H1 (cell line): ENCODE measurements around the gene IZUMO4. TPM values are rescaled to one million over a fixed set of nuclear protein-coding genes. Genes with fewer than 3 reads are reported as not detected.

ENCODE experiments used
- CTCF ChIA-PET: fragments of 300-600 bp; sonication (Branson Sonifier 250); formaldehyde crosslinking; loops from one replicate; lab custom pipeline; 2021; ENCODE audit not compliant: partially characterized antibody; lab: Charles Lee
- POLR2A ChIA-PET: fragments of 300-600 bp; sonication (Branson Sonifier 250); formaldehyde crosslinking; loops from one replicate; lab custom pipeline; 2021; ENCODE audit warnings: inconsistent platforms; ENCODE audit not compliant: partially characterized antibody; lab: Charles Lee
- DNase-seq, 2 experiments: peaks; one replicate each; pipeline versions ENCODE4 v3.0.0 to v3.0.0-alpha.2; 2010 to 2022; ENCODE audit warnings: low spot score in 2 of 2, low read depth in 1 of 2, mixed read lengths in 1 of 2
- FAIRE-seq: peaks from 2 replicates; lab custom pipeline; 2011; peaks lifted over from hg19 to GRCh38; lab: Jason Lieb, UNC
- H2AFZ ChIP-seq: 2 replicates; pipeline ENCODE4 v1.8.1; 2012; ENCODE audit warnings: low read length, inconsistent platforms
- H2AK5ac ChIP-seq: 2 replicates; pipeline ENCODE4 v1.6.1; 2013; ENCODE audit warnings: low read depth, low read length
- H2BK120ac ChIP-seq: replicated peaks from 2 replicates; pipeline ENCODE3; 2013; ENCODE audit warnings: low read depth, low read length, inconsistent platforms
- H2BK12ac ChIP-seq: 2 replicates; pipeline ENCODE4 v1.6.1; 2013; ENCODE audit warnings: low read depth, low read length
- H2BK15ac ChIP-seq: 2 replicates; pipeline ENCODE4 v1.6.1; 2013; ENCODE audit warnings: low read length
- H2BK20ac ChIP-seq: 2 replicates; pipeline ENCODE4 v1.6.1; 2013; ENCODE audit warnings: low read length
- H2BK5ac ChIP-seq: 2 replicates; pipeline ENCODE4 v1.6.1; 2013; ENCODE audit warnings: low read depth, low read length
- H3K14ac ChIP-seq: 2 replicates; pipeline ENCODE4 v1.6.1; 2013; ENCODE audit warnings: inconsistent platforms; ENCODE audit not compliant: insufficient read length
- H3K18ac ChIP-seq: 2 replicates; pipeline ENCODE4 v1.6.1; 2013; ENCODE audit warnings: low read length; ENCODE audit errors: extremely low read depth
- H3K23ac ChIP-seq: 2 replicates; pipeline ENCODE4 v1.6.1; 2013; ENCODE audit warnings: inconsistent platforms; ENCODE audit not compliant: insufficient read length
- H3K23me2 ChIP-seq: 2 replicates; pipeline ENCODE4 v1.6.1; 2013; ENCODE audit warnings: low read depth, low read length
- H3K27ac ChIP-seq: 2 replicates; pipeline ENCODE4 v1.6.1; 2011; ENCODE audit warnings: low read depth, low read length, inconsistent platforms
- H3K27me3 ChIP-seq, 4 experiments: replicated peaks in 1 of 4; 1 replicate in 1 of 4; 2 replicates in 3 of 4; pipeline versions ENCODE4 v1.6.1 to v1.8.1; 2011 to 2013; ENCODE audit warnings: low read length in 3 of 4, mild to moderate bottlenecking in 3 of 4, inconsistent platforms in 2 of 4, mixed read lengths in 2 of 4, moderate library complexity in 1 of 4; ENCODE audit not compliant: control insufficient read depth in 3 of 4, insufficient read depth in 3 of 4; ENCODE audit errors: extremely low read depth in 1 of 4
- H3K36me3 ChIP-seq, 4 experiments: 2 replicates each; pipeline versions ENCODE4 v1.6.1 to v1.8.1; 2011 to 2013; ENCODE audit warnings: mild to moderate bottlenecking in 4 of 4, low read length in 3 of 4, moderate library complexity in 2 of 4, control low read depth in 1 of 4, inconsistent platforms in 1 of 4; ENCODE audit not compliant: insufficient read depth in 4 of 4, control insufficient read depth in 2 of 4
- H3K4ac ChIP-seq: replicated peaks from 2 replicates; pipeline ENCODE3; 2013; ENCODE audit warnings: low read length, low read depth, mixed read lengths, inconsistent platforms; ENCODE audit not compliant: insufficient read length
- H3K4me1 ChIP-seq, 4 experiments: replicated peaks in 1 of 4; 1 replicate in 1 of 4; 2 replicates in 3 of 4; pipeline versions ENCODE4 v1.6.1 to v1.8.1; 2011 to 2013; ENCODE audit warnings: low read length in 3 of 4, inconsistent platforms in 2 of 4, mixed read lengths in 1 of 4; ENCODE audit not compliant: insufficient read depth in 4 of 4, control insufficient read depth in 3 of 4
- H3K4me2 ChIP-seq, 2 experiments: 2 replicates each; pipeline versions ENCODE4 v1.6.1 to v1.8.1; 2011 to 2013; ENCODE audit warnings: low read depth in 2 of 2, low read length in 2 of 2, control low read depth in 1 of 2, inconsistent platforms in 1 of 2, mild to moderate bottlenecking in 1 of 2; ENCODE audit not compliant: insufficient read depth in 1 of 2
- H3K4me3 ChIP-seq, 4 experiments: fragments of 200-600, 300-600 bp in 1 of 4; sonication (generic), shearing (Covaris generic), sonication (Bioruptor Twin) in 1 of 4; 2 replicates each; pipeline versions ENCODE4 v1.5.1 to v1.8.1; 2011 to 2016; ENCODE audit warnings: low read length in 4 of 4, low read depth in 3 of 4, control low read depth in 2 of 4, inconsistent platforms in 2 of 4, mild to moderate bottlenecking in 2 of 4, mixed read lengths in 1 of 4, moderate library complexity in 1 of 4; ENCODE audit not compliant: insufficient read depth in 2 of 4; ENCODE audit errors: extremely low read depth in 1 of 4
- H3K56ac ChIP-seq: replicated peaks from 2 replicates; pipeline ENCODE3; 2013; ENCODE audit warnings: low read depth, mild to moderate bottlenecking, mixed read lengths, low read length, inconsistent platforms; ENCODE audit not compliant: insufficient read length
- H3K79me1 ChIP-seq: 2 replicates; pipeline ENCODE4 v1.6.1; 2013; ENCODE audit warnings: low read depth, low read length, control low read depth
- H3K79me2 ChIP-seq, 2 experiments: 2 replicates each; pipeline versions ENCODE4 v1.6.1 to v1.8.1; 2012 to 2013; ENCODE audit warnings: low read length in 2 of 2, mild to moderate bottlenecking in 2 of 2, inconsistent platforms in 1 of 2; ENCODE audit not compliant: insufficient read depth in 2 of 2, control insufficient read depth in 1 of 2
- H3K9ac ChIP-seq, 4 experiments: replicated peaks in 1 of 4; 1 replicate in 1 of 4; 2 replicates in 3 of 4; pipeline versions ENCODE4 v1.6.1 to v1.8.1; 2011 to 2013; ENCODE audit warnings: low read depth in 3 of 4, low read length in 3 of 4, control low read depth in 2 of 4, mild to moderate bottlenecking in 2 of 4, moderate library complexity in 2 of 4, inconsistent platforms in 1 of 4; ENCODE audit errors: extremely low read depth in 1 of 4
- H3K9me3 ChIP-seq, 2 experiments: 2 replicates each; pipeline versions ENCODE4 v1.6.1 to v1.8.1; 2012 to 2013; ENCODE audit warnings: mild to moderate bottlenecking in 2 of 2, moderate library complexity in 2 of 2, control low read depth in 1 of 2, inconsistent platforms in 1 of 2, low read depth in 1 of 2, low read length in 1 of 2, mixed read lengths in 1 of 2; ENCODE audit not compliant: insufficient read depth in 2 of 2
- H4K20me1 ChIP-seq, 2 experiments: replicated peaks in 1 of 2; 2 replicates each; pipeline versions ENCODE3 to v1.8.1; 2011 to 2013; ENCODE audit warnings: inconsistent platforms in 2 of 2, low read length in 2 of 2, mild to moderate bottlenecking in 1 of 2; ENCODE audit not compliant: insufficient read depth in 2 of 2, control insufficient read depth in 1 of 2
- H4K5ac ChIP-seq: 2 replicates; pipeline ENCODE4 v1.6.1; 2013; ENCODE audit warnings: low read length, low read depth, mixed read lengths, inconsistent platforms; ENCODE audit not compliant: insufficient read length
- H4K8ac ChIP-seq: 2 replicates; pipeline ENCODE4 v1.8.0; 2013; ENCODE audit warnings: mild to moderate bottlenecking, moderate library complexity, low read length, inconsistent platforms; ENCODE audit not compliant: insufficient read depth; ENCODE audit errors: extremely low read depth
- H4K91ac ChIP-seq: replicated peaks from 2 replicates; pipeline ENCODE3; 2013; ENCODE audit warnings: low read length, mixed read lengths, inconsistent platforms; ENCODE audit not compliant: insufficient read length
- GTF2F1 ChIP-seq: IDR thresholded peaks from 2 replicates; pipeline ENCODE4 v1.6.1; 2012; ENCODE audit warnings: low read depth, low read length, improper control_type of control experiment, borderline replicate concordance
- RFX5 ChIP-seq: IDR thresholded peaks from 2 replicates; pipeline ENCODE4 v1.6.1; 2011; ENCODE audit warnings: low read depth, low read length, improper control_type of control experiment, borderline replicate concordance
- TEAD4 ChIP-seq: IDR thresholded peaks from 2 replicates; pipeline ENCODE4 v1.6.1; 2012; ENCODE audit warnings: low read depth, low read length, inconsistent platforms, mixed read lengths
- WGBS, 2 experiments: shearing (Covaris generic) in 1 of 2; methylation state at CpG; one replicate each; pipeline versions ENCODE4 v1.1.6 to v1.1.7; 2013 to 2015; ENCODE audit warnings: low lambda C conversion rate in 2 of 2, mixed read lengths in 2 of 2, inconsistent platforms in 1 of 2, low coverage in 1 of 2, missing lambda C conversion rate in 1 of 2; ENCODE audit not compliant: insufficient replicate concordance in 2 of 2, insufficient coverage in 1 of 2, insufficient read length in 1 of 2; ENCODE audit errors: extremely low coverage in 1 of 2, missing lambda C conversion rate in 1 of 2; 5-methylcytosine and 5-hydroxymethylcytosine counted together
- polyA plus RNA-seq, 7 experiments: library from polyadenylated mRNA; depleted of rRNA in 3 of 7; stranded (reverse) in 5 of 7; unstranded in 2 of 7; fragments of >200 nt in 5 of 7; fragments of 200-250 nt in 2 of 7; gene quantifications; 1 replicate in 5 of 7; 2 replicates in 1 of 7; 4 replicates in 1 of 7; pipeline versions ENCODE4 v1.2.1 to v1.2.3, GENCODE V29; 2011 to 2013; ENCODE audit warnings: missing spikeins in 2 of 7, mixed read lengths in 2 of 7
- total RNA-seq: library from RNA; stranded (reverse); fragmentation: NEBNext Ultra II Directional; extraction: Animal tissue kit (Norgen Biotek cat#: 25700); gene quantifications from 2 replicates; pipeline ENCODE4 v1.2.1, GENCODE V29; 2021

IZUMO4 gene
- total and polyA plus RNA-seq, 2 of the 8 experiments (the other 6 are each of a cell fraction or from before 2014, with no cell fraction given): 1.8 to 1.9 TPM

DNA sequence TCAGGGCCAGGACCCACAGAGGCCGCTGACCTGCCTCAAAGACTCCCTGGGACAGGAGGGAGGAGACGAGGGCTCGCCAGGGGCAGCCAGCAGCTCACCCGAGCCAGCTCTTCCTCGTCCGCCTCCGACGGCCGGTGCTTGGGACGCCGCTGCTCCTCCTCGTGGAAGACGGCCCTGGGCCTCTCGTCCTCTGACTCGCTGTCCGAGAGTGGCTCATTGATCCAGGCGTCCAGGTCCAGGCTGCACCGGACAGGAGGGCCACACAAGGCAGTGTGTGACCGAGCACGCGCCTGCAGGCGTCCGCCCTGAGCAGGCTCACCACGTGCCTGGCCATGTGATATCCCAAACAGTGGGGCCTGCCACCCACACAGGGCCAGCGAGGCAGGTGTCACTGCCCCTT, 19.8 kb downstream of the IZUMO4 start:
- Histone ChIP-seq H2BK20ac (no peak overlapping the region), H3K9me3 (no peaks in the 10 kb centered on the region), H2BK12ac (no peak overlapping the region), H3K79me1 (peaks cover 4% of the 10 kb centered on the region), H2BK5ac (no peak overlapping the region), H3K18ac (no peak overlapping the region), H3K4me3 (no peak overlapping the region), H3K27ac (no peak overlapping the region), H3K23ac (no peak overlapping the region), H3K27me3 (no peaks in the 10 kb centered on the region), H4K20me1 (peaks cover 12 to 30% of the 10 kb centered on the region in 2 experiments), H2BK120ac (no peak overlapping the region), H3K9ac (no peak overlapping the region), H3K79me2 (no peaks in the 10 kb centered on the region), H4K5ac (no peak overlapping the region), H3K4me1 (no peaks in the 10 kb centered on the region), H3K23me2 (no peaks in the 10 kb centered on the region), H3K4ac (no peak overlapping the region), H2AK5ac (no peak overlapping the region), H4K8ac (no peak overlapping the region), H3K56ac (no peak overlapping the region), H4K91ac (no peak overlapping the region), H3K4me2 (no peak overlapping the region), H2AFZ (no peak overlapping the region), H3K36me3 (peaks cover 64 to 93% (median 85%) of the 10 kb centered on the region in 4 experiments), H3K14ac (no peak overlapping the region), H2BK15ac (no peak overlapping the region)
- DNase-seq (no peak), FAIRE-seq (no peak)
- CTCF ChIA-PET: interaction anchor here (0.9 kb wide), 1 partner anchor 42 kb away, joined by 3 read pairs; no protein-coding TSS in a partner anchor
- POLR2A ChIA-PET: interaction anchor here (1.1 kb wide), 1 partner anchor 10 kb away, joined by 3 read pairs; no protein-coding TSS in a partner anchor
- WGBS, 2 experiments: 97% methylated on average over 20 of the region's 25 CpGs; no CpG with 5 or more reads in 1 of the 2 experiments
- no peak for TF ChIP-seq GTF2F1
- TF ChIP-seq RFX5: no peak
- TF ChIP-seq TEAD4: no peak
